ENCODE data around the gene HLA-DRB1.

DNA sequence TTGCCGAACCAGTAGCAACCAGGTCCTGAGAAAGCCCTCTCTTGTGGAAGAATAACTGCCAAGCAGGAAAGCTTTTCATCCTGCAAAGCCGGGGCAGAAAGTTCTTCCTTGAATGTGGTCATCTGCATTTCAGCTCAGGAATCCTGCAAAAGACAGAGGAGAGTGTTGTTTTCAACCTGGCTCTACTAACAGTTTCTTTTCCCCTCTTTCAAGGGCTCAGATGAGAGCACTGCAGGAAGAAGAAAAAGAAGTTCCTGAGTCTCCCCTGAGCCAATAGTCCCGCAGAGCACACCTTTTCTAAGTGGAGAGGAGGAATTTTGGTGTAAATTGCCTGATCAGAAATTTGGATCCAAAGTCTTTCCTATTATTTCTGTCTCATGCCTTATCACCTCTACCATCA, 10.7 kb downstream of the HLA-DRB1 start:
- TF ChIP-seq, protein P1, sequence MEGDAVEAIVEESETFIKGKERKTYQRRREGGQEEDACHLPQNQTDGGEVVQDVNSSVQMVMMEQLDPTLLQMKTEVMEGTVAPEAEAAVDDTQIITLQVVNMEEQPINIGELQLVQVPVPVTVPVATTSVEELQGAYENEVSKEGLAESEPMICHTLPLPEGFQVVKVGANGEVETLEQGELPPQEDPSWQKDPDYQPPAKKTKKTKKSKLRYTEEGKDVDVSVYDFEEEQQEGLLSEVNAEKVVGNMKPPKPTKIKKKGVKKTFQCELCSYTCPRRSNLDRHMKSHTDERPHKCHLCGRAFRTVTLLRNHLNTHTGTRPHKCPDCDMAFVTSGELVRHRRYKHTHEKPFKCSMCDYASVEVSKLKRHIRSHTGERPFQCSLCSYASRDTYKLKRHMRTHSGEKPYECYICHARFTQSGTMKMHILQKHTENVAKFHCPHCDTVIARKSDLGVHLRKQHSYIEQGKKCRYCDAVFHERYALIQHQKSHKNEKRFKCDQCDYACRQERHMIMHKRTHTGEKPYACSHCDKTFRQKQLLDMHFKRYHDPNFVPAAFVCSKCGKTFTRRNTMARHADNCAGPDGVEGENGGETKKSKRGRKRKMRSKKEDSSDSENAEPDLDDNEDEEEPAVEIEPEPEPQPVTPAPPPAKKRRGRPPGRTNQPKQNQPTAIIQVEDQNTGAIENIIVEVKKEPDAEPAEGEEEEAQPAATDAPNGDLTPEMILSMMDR (IDR thresholded peaks at IDR 0.05): no peak
- no peak for TF ChIP-seq POLR2A (IDR thresholded peaks at IDR 0.05)
